Left renal pelvis (tissue), 4 donors: ENCODE measurements around the gene SULF2. TPM values are rescaled to one million over a fixed set of nuclear protein-coding genes. Genes with fewer than 3 reads are reported as not detected.
A peak's percentile ranks its signal among the peaks of the same experiment; 100 is the strongest.

Experiments
- DNase-seq, 4 donors: peaks; one replicate each; pipeline ENCODE4 v3.0.0-alpha.2; 2013; ENCODE audit warnings: low read depth in 4 of 4, low spot score in 3 of 4
- polyA plus RNA-seq, 4 donors: library from polyadenylated mRNA; unstranded; fragments of 120-200 nt; gene quantifications; one replicate each; pipeline ENCODE4 v1.2.1, GENCODE V29; 2013; ENCODE audit not compliant: insufficient read length in 4 of 4

Gene SULF2
- polyA plus RNA-seq, 4 donors, result 63.5 to 542 (median 95.4) TPM

GRCh38 chr20:47661714-47662113, 123.6 kb downstream of the SULF2 start:
- DNase-seq, result no peak

DNA sequence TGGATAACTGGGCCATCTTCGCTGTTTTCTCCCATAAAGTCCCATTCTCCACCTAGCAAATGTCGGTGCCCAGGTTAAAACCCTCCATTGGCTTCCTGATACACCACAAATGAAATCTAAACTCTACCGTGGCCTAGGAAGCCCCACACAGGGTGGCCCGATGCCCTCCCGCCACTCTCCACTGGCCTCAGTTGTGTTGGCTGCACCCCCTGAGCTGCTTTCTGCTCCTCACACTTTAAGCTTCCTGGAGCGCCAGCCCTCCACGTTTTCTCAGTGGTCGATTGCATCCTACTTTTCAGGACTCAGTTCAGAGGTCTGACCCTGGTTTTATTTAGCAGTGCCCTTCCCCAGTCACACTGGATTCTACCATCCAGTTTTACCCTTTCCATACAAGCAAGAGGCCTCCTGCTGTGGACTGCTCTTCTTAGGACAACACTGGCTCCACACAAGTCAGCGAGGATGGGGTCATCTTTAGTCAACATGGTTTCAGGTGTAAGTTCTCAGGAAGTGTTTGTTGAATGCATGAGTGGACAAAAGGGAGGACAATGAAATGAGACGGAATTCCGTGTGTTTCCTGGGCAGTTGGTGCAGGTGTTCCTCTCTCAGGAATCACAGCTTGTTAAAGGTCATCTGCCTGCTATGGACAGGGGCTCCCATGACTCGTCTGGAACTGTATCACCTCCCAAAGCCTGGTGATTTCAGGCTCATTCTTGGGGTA, 124.1 kb downstream of the SULF2 start:
- DNase-seq, result peak in 1 of 4 donors; percentile 24

- DNase-seq, result no peak
Observed at GRCh38 chr20:47660602-47660905, 124.7 kb downstream of the SULF2 start.

DNA sequence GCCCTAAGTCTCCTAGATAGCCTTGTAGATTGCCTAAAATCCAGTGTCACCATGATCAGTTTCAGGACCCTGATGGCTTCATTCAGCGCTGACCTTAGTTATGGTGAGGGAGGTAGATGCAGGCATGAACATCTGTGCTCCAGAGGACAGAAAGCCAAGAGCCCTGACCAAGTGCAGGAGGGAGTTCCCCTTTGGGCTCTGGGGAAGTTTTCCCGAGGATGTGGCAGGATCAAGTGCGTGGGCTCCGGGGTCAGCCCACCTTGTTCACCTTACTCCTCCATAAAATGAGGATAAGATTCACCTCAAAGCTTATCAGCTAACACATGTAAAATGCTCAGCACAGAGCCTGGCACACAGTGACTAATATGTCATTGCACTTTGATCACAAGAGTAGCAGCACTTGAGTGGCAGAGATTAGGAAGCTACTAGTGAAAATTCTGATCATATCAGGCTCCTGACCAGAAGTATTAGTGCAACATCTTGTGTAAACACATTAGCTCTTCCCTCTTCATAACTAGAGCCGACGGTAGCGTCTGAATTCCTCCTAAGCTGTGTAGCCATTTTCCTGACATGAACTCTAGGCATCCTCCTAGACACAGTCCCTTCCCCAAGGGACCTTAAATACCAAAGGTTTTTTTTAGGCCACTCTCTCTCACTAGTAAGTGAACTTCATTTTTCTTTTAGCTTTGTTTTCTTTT, 125.2 kb downstream of the SULF2 start:
- no peak for DNase-seq

- no peak for DNase-seq
Observed at GRCh38 chr20:47656318-47656717, 129.0 kb downstream of the SULF2 start.

- DNase-seq, result no peak
Observed at GRCh38 chr20:47655635-47656034, 129.6 kb downstream of the SULF2 start.

- no peak for DNase-seq
Observed at GRCh38 chr20:47654370-47654769, 130.9 kb downstream of the SULF2 start.

DNA sequence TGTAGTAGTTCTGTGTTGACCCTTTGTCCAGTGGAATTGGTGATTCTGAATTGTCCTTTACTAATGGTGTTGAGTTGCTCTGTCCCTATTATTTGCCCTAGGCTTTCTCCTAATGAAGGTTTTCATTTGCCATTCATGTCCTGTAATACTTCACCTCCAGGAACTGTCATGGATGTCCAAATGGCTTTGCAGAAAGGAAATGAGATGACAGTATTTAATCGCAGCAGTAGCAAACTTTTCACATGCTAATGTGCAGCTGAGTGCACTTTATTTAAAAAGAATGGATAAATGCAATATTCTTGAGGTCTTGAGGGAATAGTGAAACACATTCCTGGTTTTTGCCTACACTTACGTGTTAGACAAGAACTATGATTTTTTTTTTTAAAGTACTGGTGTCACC, 131.4 kb downstream of the SULF2 start:
- DNase-seq, result no peak

GRCh38 chr20:47652794-47653193, 132.5 kb downstream of the SULF2 start:
- DNase-seq, result no peak

DNA sequence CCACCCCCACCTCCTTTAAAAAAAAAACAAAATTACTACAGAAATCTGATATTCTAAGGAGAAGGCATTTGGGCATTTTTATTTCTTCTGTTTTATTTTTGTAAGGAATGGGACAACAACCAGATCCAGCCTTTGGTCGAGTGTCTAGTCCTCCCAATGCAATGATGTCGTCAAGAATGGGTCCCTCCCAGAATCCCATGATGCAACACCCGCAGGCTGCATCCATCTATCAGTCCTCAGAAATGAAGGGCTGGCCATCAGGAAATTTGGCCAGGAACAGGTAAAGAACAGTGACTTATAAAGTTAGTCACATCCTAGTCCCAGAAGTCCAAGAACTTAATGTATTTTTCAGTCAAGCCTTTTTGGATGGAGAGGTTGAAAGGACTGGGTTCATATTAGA, 133.0 kb downstream of the SULF2 start:
- no peak for DNase-seq

- no peak for DNase-seq
Observed at GRCh38 chr20:47648943-47649342, 136.3 kb downstream of the SULF2 start.

- DNase-seq, result no peak
Observed at GRCh38 chr20:47647994-47648393, 137.3 kb downstream of the SULF2 start.

DNA sequence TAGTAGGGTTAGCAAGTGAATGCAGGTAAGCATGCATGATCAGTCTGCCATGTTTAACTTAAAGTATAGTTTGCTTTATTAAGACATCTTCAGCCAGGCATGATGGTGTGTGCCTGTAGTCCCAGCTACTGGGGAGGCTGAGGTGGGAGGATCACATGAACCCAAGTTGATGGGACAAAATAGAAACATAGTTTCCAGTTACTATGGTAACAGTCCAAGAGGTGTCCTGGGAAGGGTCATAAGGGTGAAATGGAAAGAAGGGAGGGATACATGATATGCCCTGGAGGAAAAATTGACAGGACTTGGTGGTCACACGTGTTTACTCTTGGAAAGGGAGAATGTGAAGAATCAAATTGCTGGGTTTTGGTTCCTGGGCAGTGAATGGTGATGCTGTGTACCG, 139.6 kb downstream of the SULF2 start:
- no peak for DNase-seq

DNA sequence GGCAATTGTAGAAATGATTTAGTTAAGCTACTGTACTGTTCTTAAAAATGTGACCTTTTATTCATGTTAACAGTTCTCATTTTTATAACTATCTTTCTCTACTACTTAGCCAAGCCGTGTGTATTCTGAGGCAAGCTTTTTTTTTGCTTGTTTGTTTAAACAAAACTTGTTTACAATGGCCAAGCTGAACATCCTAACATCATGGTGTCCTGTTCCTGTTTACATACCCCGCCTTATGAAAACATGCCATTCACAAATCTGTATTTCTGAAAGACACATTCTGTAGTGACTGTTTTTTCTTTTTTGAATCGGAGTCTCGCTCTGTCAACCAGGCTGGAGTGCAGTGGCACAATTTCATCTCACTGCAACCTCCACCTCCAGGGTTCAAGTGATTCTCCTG, 142.7 kb downstream of the SULF2 start:
- no peak for DNase-seq

GRCh38 chr20:47642118-47642517, 143.2 kb downstream of the SULF2 start:
- DNase-seq, result no peak

DNA sequence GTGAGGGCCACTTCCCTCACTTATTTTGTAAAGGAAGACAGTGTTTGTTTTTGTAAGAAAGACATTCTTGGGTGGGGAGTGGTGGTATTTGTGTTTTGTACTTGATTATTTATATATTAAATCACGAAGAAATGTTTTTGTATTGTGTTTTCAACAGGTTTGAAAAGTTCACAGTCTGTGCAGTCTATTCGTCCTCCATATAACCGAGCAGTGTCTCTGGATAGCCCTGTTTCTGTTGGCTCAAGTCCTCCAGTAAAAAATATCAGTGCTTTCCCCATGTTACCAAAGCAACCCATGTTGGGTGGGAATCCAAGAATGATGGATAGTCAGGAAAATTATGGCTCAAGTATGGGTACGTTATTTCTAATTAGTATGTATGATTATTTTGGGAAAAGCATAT, 146.4 kb downstream of the SULF2 start:
- no peak for DNase-seq

- no peak for DNase-seq
Observed at GRCh38 chr20:47635256-47635655, 150.0 kb downstream of the SULF2 start.

DNA sequence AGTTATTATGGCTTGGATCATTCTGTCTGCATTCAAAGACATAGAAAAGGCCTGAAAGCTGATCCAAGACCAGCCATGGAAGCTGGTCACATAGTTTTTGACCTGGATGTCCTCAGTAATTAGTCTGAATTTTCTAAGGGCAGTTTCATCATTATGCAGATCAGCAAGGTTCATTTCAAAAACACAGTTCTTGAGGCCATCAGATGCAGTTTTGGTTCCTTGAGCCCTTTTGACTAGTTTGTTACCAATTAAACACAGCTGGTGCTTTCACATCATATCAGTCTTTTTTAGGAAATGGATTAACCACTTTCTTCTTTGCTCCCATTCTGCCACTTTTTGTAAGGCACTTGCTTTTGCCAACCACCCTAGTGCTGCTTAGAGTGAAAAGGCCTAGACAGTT, 154.2 kb downstream of the SULF2 start:
- DNase-seq, result no peak

- no peak for DNase-seq
Observed at GRCh38 chr20:47629907-47630306, 155.4 kb downstream of the SULF2 start.

- DNase-seq, result no peak
Observed at GRCh38 chr20:47627540-47627939, 157.7 kb downstream of the SULF2 start.

DNA sequence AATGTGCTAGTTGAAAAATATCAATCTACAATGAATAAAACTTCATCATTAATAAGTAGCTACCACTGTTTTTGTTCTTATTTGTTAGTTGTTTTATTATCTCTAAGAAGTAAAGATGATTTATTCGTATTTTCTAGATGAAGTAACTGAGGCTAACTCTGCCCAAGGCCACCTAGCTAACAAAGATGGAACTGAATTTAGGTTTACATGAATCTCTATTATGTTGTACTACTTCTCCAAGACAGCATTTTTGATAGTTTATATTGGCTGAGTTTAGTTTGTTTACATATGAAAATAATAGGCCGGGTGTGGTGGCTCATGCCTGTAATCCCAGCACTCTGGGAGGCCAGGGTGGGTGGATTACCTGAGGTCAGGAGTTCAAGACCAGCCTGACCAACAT, 162.1 kb downstream of the SULF2 start:
- no peak for DNase-seq

DNA sequence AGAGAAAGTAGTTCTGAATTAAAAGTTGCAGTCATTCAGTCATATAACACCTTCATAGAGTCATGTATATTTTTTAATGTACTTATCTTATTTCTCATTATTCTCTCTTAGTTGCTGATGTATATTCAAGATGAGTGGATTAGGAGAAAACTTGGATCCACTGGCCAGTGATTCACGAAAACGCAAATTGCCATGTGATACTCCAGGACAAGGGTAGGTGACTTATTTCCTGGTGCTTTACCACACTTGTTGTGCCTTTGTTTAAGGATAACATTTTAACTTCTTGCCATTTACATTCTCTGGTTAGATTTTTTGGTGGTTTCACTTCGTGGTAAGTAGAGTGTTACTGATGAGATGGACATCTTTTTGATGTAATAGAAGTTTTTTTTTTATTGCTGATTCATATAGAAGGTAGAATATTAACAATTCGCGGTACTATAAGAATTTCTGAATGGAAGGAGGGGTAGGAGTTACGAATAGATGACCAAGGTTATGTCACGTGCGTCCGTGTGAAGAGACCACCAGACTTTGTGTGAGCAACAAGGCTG, 163.1 kb downstream of the SULF2 start:
- DNase-seq, result no peak
